ENCODE results near the gene NOTCH1.

DNA sequence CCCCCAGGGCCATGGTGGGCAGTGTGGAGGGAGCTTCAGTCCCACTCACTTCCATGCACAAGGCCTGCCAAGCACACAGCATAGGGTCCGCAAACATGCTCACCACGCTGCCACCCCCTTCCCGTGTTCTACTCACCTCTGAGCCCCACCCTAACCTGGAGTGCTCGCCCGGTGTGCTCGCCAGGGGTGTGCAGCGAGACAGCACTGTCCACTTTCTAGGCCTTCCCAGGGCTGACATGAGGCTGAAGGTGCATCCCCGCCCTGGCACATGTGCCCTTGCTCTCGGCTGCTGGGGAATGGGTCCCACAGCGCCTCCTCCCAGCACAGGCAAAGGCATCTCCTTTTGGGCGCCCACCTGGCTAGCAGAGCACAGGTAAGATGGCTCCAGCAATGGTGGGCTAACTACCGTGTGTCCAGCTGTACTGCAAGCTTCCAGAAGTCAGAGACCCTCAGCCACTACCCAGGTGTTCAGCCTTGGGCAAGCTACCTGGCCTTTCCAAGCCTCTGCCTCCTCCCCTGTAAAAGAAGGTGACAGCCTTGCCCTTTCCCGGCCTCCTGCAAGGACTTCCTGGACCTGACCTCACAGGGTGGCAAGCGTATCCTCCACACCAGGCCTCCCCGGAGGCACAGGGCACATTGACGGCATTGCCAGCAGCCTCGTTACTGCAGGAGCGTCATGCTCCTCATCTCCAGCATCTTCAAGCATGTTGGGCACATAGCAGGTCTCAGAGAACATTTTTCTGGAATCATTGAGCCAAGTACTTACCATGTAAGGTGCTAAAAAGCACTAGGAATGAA, 58.8 kb downstream of the NOTCH1 start:
- TF ChIP-seq EZH2 (IDR thresholded peaks at IDR 0.05; ENCODE audit: insufficient read depth, low read length) = no peak
- TF ChIP-seq CTCF (IDR thresholded peaks at IDR 0.05; ENCODE audit: insufficient read depth, low read depth, low read length) = no peak
